T-helper 2 cell treated with Interferon-gamma antibody and Interleukin-4, amounts not matched to agents 5 μg/mL and 100 μg/mL, for 36 hours (primary cell): ENCODE data around the gene MERTK.
A peak's percentile ranks its signal among the peaks of the same experiment; 100 is the strongest.
"Not testable (repeated sequence)": the region's sequence is repeated elsewhere in the genome, so short reads cannot be mapped to it uniquely, and the experiment has no call there.

Source experiments
- DNase-seq: peaks from one replicate; pipeline ENCODE4 v3.0.0; 2021; ENCODE audit warnings: low spot score
- H3K27ac Mint-ChIP-seq: one replicate; pipeline ENCODE4 v1.8.0; 2021; ENCODE audit warnings: mild to moderate bottlenecking, mixed read lengths
- H3K27me3 Mint-ChIP-seq: one replicate; pipeline ENCODE4 v1.8.0; 2021; ENCODE audit warnings: low read depth, mixed read lengths
- H3K36me3 Mint-ChIP-seq: one replicate; pipeline ENCODE4 v1.8.0; 2021; ENCODE audit warnings: low read depth, mixed read lengths
- H3K4me1 Mint-ChIP-seq: one replicate; pipeline ENCODE4 v1.8.0; 2021; ENCODE audit warnings: low read depth, mixed read lengths
- H3K4me3 Mint-ChIP-seq: one replicate; pipeline ENCODE4 v1.8.0; 2022; ENCODE audit warnings: mild to moderate bottlenecking, moderate library complexity, mixed read lengths
- H3K9me3 Mint-ChIP-seq: one replicate; pipeline ENCODE4 v1.8.0; 2021; ENCODE audit warnings: mixed read lengths

The MERTK gene

DNA sequence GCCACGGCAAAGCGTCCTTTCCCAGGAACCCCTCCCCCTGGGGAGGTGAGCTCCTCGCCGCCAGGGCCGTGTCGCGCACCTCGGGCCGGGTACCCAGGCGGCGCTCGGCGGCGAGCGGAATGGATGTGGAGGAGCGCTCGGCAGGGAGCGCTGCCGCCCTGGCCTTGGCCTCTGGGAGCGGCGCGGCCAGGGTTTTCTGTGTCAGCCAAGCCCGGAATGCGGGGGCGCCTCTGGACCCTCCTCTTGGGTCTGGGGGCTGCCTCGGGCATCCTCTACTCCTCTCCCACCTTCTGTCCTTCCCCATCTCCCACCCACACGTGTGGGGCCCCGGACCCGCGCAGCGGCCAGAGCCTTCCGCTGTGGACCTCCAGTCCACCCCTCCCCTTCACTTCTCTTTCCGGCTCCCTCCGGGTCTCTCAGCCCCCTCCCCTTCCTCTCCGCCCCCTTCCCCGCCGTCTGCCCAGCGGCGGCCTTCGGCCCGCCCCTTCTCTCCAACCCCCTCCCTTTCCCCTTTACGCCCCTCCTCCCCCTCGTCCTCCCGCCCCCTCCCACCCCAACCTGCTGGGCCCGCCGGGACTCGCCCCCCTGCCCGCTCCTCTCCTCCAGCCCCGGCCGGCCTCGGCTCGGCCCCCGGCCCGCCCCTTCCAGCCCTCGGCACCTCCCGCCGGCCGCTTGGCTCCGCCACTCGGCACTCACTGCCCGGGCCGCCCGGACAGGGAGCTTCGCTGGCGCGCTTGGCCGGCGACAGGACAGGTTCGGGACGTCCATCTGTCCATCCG is at the start of gene MERTK:
Gene MERTK (plus strand): TSS at position 684 of the 779 bp plus-strand sequence. CDS start 129 bp downstream, outside the sequence.
- Mint-ChIP-seq H3K9me3 (no peaks in the 10 kb centered on the region), H3K36me3 (no peaks in the 10 kb centered on the region), H3K27ac (no peak within 1 kb of the TSS), H3K27me3 (peaks cover 40% of the 10 kb centered on the region), H3K4me3 (peak within 1 kb of the TSS; percentile 82), H3K4me1 (peaks cover 6% of the 10 kb centered on the region)
- peak; percentile 62 for DNase-seq

DNA sequence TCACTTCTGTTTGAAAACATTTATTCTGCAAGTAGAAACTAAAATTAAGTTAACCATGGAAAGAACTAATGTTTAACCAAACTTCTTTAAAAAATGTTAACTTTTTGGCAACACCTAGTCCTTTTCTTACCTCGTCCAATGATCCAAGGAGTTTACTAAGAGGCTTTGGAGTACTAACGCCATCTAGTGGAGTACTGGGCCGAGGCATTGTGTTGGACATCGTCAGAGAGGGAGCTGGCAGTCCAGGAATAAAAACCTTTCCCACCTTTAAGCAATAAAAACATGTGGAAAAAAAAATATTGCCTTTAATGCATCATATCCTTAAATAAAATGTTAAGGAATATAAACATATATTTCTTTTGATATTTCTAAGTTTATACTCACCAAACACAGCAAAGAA is 47.8 kb upstream of the MERTK start:
- not testable (repeated sequence) for H3K27me3 Mint-ChIP-seq, DNase-seq, H3K9me3 Mint-ChIP-seq, H3K4me3 Mint-ChIP-seq, H3K4me1 Mint-ChIP-seq, H3K27ac Mint-ChIP-seq
- H3K36me3 Mint-ChIP-seq, result peaks cover 20% of the 10 kb centered on the region

GRCh38 chr2:111852544-111852943 is 45.9 kb upstream of the MERTK start:
- H3K27me3 Mint-ChIP-seq, H3K9me3 Mint-ChIP-seq, DNase-seq, H3K4me3 Mint-ChIP-seq, H3K27ac Mint-ChIP-seq, H3K4me1 Mint-ChIP-seq: not testable (repeated sequence)
- peaks cover 23% of the 10 kb centered on the region for H3K36me3 Mint-ChIP-seq

GRCh38 chr2:111860005-111860404 is 38.4 kb upstream of the MERTK start:
- not testable (repeated sequence) for H3K27me3 Mint-ChIP-seq, H3K27ac Mint-ChIP-seq, H3K4me3 Mint-ChIP-seq, H3K9me3 Mint-ChIP-seq, DNase-seq, H3K4me1 Mint-ChIP-seq
- peaks cover 30% of the 10 kb centered on the region for H3K36me3 Mint-ChIP-seq

DNA sequence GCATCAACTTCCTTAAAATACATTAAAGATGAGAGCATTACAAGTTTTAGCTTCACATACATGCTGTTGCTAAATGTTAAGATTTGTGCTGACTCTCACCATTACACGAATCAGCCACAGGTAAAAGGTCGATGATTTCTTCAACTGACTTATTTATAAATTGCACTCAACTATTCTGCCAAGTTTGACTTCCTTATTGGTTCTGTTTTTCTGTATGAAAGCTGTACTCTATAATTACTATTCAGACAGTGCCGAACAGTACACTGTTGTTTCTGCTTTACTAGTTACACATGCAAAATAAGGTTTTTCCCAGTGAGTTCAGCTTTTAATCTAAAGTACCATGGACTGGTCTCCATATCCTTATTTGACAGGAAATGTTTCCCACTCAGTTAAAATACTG is 33.3 kb upstream of the MERTK start:
- H3K4me1 Mint-ChIP-seq, H3K9me3 Mint-ChIP-seq, H3K27me3 Mint-ChIP-seq, DNase-seq, H3K4me3 Mint-ChIP-seq, H3K27ac Mint-ChIP-seq: not testable (repeated sequence)
- H3K36me3 Mint-ChIP-seq, result peaks cover 20% of the 10 kb centered on the region

- H3K36me3 Mint-ChIP-seq, result peaks cover 28% of the 10 kb centered on the region
- H3K4me1 Mint-ChIP-seq, H3K4me3 Mint-ChIP-seq, DNase-seq, H3K27me3 Mint-ChIP-seq, H3K27ac Mint-ChIP-seq, H3K9me3 Mint-ChIP-seq: not testable (repeated sequence)
Measured at GRCh38 chr2:111872806-111873205, 25.6 kb upstream of the MERTK start.

- peak within 1 kb of the TSS; percentile 97 for H3K27ac Mint-ChIP-seq
- H3K4me3 Mint-ChIP-seq, result peak within 1 kb of the TSS; percentile 96
- no peaks in the 10 kb centered on the region for H3K9me3 Mint-ChIP-seq
- H3K4me1 Mint-ChIP-seq, result peaks cover 14% of the 10 kb centered on the region
- peaks cover 15% of the 10 kb centered on the region for H3K36me3 Mint-ChIP-seq
- DNase-seq, result peak; percentile 87
- no peaks in the 10 kb centered on the region for H3K27me3 Mint-ChIP-seq
Measured at GRCh38 chr2:111883661-111884591, 14.5 kb upstream of the MERTK start, which contains the start of gene ANAPC1. TSS of gene ANAPC1 (minus strand) at chr2:111884193. CDS start at chr2:111880825, 3,368 bp downstream.

- Mint-ChIP-seq H3K27me3 (no peaks in the 10 kb centered on the region), H3K4me1 (peaks cover 14% of the 10 kb centered on the region), H3K4me3 (peak overlapping the region; percentile 96), H3K36me3 (peaks cover 12% of the 10 kb centered on the region), H3K27ac (peak overlapping the region; percentile 97), H3K9me3 (no peaks in the 10 kb centered on the region)
- DNase-seq, result no peak
Measured at GRCh38 chr2:111884592-111884964, 13.8 kb upstream of the MERTK start.

DNA sequence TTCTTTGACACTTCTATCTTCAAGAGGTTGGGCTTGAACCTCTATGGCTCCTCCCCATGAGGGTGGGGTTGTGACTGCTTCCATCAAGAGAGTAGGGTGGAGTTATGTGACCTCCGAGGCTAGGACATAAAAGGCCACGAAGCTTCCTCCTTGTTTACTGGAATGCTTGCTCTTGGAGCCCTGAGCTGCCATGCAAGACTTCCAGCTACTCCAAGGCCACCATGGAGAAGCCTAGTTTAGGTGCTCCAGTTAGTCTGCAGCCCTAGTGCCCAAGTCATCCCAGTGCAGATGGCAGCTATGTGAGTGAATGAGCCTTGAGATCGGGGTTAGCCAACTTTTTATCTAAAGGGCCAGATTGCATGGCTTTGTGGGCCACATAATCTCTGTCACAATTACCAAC is 2.4 kb upstream of the MERTK start:
- Mint-ChIP-seq H3K9me3 (no peaks in the 10 kb centered on the region), H3K4me3 (no peak overlapping the region), H3K4me1 (peaks cover 6% of the 10 kb centered on the region), H3K27ac (no peak overlapping the region), H3K36me3 (no peaks in the 10 kb centered on the region), H3K27me3 (peaks cover 32% of the 10 kb centered on the region)
- no peak for DNase-seq

GRCh38 chr2:111896576-111896975 is 1.8 kb upstream of the MERTK start:
- Mint-ChIP-seq H3K9me3 (no peaks in the 10 kb centered on the region), H3K4me1 (peaks cover 6% of the 10 kb centered on the region), H3K4me3 (no peak overlapping the region), H3K36me3 (no peaks in the 10 kb centered on the region), H3K27me3 (peaks cover 33% of the 10 kb centered on the region), H3K27ac (no peak overlapping the region)
- DNase-seq, result no peak

DNA sequence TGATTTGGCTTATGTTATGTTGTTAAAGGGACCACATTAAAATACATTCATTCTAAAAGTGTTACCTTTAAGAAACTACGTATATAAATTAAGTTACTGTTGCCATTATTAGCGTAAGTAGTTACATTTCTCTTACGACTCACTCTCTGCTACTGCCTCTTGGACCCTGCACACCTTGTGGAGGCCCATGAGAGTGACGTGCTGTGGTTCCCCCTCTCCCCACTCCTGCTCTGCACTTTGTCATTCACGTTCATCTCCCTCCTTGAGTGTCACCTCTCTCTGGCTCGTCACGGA is 830 bp upstream of the MERTK start:
- no peak overlapping the region for H3K27ac Mint-ChIP-seq
- DNase-seq, result no peak
- no peaks in the 10 kb centered on the region for H3K36me3 Mint-ChIP-seq
- H3K27me3 Mint-ChIP-seq, result peaks cover 36% of the 10 kb centered on the region
- no peaks in the 10 kb centered on the region for H3K9me3 Mint-ChIP-seq
- H3K4me1 Mint-ChIP-seq, result peaks cover 6% of the 10 kb centered on the region
- peak overlapping the region; percentile 82 for H3K4me3 Mint-ChIP-seq

- Mint-ChIP-seq H3K27ac (no peak overlapping the region), H3K9me3 (no peaks in the 10 kb centered on the region), H3K36me3 (no peaks in the 10 kb centered on the region), H3K27me3 (peaks cover 40% of the 10 kb centered on the region), H3K4me3 (peak overlapping the region; percentile 58), H3K4me1 (peaks cover 6% of the 10 kb centered on the region)
- DNase-seq, result peak; percentile 10
Measured at GRCh38 chr2:111898703-111899514, 502 bp downstream of the MERTK start.

DNA sequence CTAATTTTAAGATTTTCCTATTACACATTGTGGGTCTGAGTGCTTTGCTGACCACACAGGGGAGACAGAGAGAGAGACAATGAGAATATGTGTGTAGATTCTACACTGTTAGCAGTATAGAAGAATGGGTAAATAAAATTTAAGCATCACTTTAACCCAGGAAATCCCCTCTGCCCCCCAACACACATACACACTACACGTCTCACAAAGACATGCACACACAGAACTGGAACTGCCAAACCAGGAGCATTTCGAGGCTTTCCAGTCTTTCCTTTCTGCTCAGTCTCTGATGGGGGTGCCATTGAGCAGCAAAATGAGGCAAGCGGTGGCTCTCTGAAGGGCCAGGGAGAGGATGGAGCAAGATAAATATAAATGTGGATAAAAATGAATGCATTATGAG is 2.5 kb downstream of the MERTK start:
- no peak for DNase-seq
- Mint-ChIP-seq H3K27ac (no peak overlapping the region), H3K9me3 (no peaks in the 10 kb centered on the region), H3K36me3 (no peaks in the 10 kb centered on the region), H3K27me3 (peaks cover 36% of the 10 kb centered on the region), H3K4me3 (no peak overlapping the region), H3K4me1 (peaks cover 6% of the 10 kb centered on the region)

- no peak overlapping the region for H3K4me3 Mint-ChIP-seq
- no peak for DNase-seq
- H3K27me3 Mint-ChIP-seq, result peaks cover 30% of the 10 kb centered on the region
- no peaks in the 10 kb centered on the region for H3K9me3 Mint-ChIP-seq
- H3K36me3 Mint-ChIP-seq, result no peaks in the 10 kb centered on the region
- H3K27ac Mint-ChIP-seq, result no peak overlapping the region
- H3K4me1 Mint-ChIP-seq, result peaks cover 13% of the 10 kb centered on the region
Measured at GRCh38 chr2:111903516-111903915, 5.1 kb downstream of the MERTK start.
